IMR-90 (cell line): Measurements from ENCODE around the gene MEGF6.

Source experiments
- BHLHE40 ChIP-seq: fragments of 150-350 bp; IDR thresholded peaks from 2 replicates; pipeline ENCODE4 v1.6.1; 2016; ENCODE audit warnings: mild to moderate bottlenecking, low read depth, low read length
- CEBPB ChIP-seq: IDR thresholded peaks from 2 replicates; pipeline ENCODE4 v1.6.1; 2012; ENCODE audit warnings: low read depth, low read length, improper control_type of control experiment
- CTCF ChIP-seq: conservative IDR thresholded peaks from 2 replicates; pipeline ENCODE4 v1.5.1; 2012; ENCODE audit warnings: mild to moderate bottlenecking, low read depth, low read length, improper control_type of control experiment
- FOS ChIP-seq: fragments of 150-350 bp; IDR thresholded peaks from 2 replicates; pipeline ENCODE4 v1.6.1; 2016; ENCODE audit warnings: low read depth, low read length
- MAFK ChIP-seq: IDR thresholded peaks from 2 replicates; pipeline ENCODE4 v1.6.1; 2012; ENCODE audit warnings: low read depth, low read length, improper control_type of control experiment
- MAZ ChIP-seq: IDR thresholded peaks from 2 replicates; pipeline ENCODE4 v1.6.1; 2012; ENCODE audit warnings: low read depth, mild to moderate bottlenecking, low read length, improper control_type of control experiment, moderate library complexity, borderline replicate concordance
- POLR2A ChIP-seq: IDR thresholded peaks from 2 replicates; pipeline ENCODE4 v1.6.1; 2012; ENCODE audit warnings: mild to moderate bottlenecking, low read depth, low read length
- RAD21 ChIP-seq: IDR thresholded peaks from 2 replicates; pipeline ENCODE4 v1.6.1; 2012; ENCODE audit warnings: low read length, improper control_type of control experiment
- RCOR1 ChIP-seq: IDR thresholded peaks from 2 replicates; pipeline ENCODE4 v1.6.1; 2012; ENCODE audit warnings: mild to moderate bottlenecking, low read length, improper control_type of control experiment; ENCODE audit not compliant: insufficient replicate concordance
- RFX5 ChIP-seq: IDR thresholded peaks from 2 replicates; pipeline ENCODE4 v1.8.0; 2012; ENCODE audit warnings: low read depth, mild to moderate bottlenecking, low read length, moderate library complexity
- SMC3 ChIP-seq: fragments of 150-350 bp; IDR thresholded peaks from 2 replicates; pipeline ENCODE4 v1.6.1; 2016; ENCODE audit warnings: low read depth, mild to moderate bottlenecking, antibody characterized with exemption, low read length, moderate library complexity
- TF ChIP-seq, protein P1 (sequence below): fragments of 150-350 bp; IDR thresholded peaks from 2 replicates; pipeline ENCODE4 v1.6.1; 2016; ENCODE audit warnings: low read depth, mild to moderate bottlenecking, low read length, moderate library complexity, borderline replicate concordance
- TF ChIP-seq, protein P2 (sequence below): fragments of 150-350 bp; IDR thresholded peaks from 2 replicates; pipeline ENCODE4 v1.6.1; 2017; ENCODE audit warnings: mild to moderate bottlenecking, antibody characterized with exemption, low read length, low read depth

DNA sequence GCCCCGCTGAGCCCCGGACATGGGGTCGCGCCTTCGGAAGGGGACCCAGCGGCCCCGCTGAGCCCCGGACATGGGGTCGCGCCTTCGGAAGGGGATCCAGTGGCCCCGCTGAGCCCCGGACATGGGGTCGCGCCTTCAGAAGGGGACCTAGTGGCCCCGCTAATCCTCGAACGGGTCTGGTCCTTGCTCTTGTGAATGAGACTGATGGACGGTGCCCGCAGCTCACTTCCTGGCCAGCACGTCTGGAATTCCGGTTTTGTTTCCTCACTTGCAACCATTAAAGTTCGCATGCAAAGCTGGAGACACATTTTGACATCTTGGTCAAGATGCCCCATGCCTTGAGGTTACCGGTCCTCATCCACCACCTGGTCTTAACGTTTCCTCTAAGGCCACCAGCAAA, 33.0 kb upstream of the MEGF6 start:
- TF ChIP-seq CTCF (no peak), POLR2A (no peak), RAD21 (no peak), CEBPB (no peak), RCOR1 (no peak), RFX5 (no peak), MAFK (no peak), FOS (no peak), SMC3 (no peak), MAZ (no peak), BHLHE40 (no peak)
- TF ChIP-seq, protein P1, sequence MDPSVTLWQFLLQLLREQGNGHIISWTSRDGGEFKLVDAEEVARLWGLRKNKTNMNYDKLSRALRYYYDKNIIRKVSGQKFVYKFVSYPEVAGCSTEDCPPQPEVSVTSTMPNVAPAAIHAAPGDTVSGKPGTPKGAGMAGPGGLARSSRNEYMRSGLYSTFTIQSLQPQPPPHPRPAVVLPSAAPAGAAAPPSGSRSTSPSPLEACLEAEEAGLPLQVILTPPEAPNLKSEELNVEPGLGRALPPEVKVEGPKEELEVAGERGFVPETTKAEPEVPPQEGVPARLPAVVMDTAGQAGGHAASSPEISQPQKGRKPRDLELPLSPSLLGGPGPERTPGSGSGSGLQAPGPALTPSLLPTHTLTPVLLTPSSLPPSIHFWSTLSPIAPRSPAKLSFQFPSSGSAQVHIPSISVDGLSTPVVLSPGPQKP: no peak
- TF ChIP-seq, protein P2, sequence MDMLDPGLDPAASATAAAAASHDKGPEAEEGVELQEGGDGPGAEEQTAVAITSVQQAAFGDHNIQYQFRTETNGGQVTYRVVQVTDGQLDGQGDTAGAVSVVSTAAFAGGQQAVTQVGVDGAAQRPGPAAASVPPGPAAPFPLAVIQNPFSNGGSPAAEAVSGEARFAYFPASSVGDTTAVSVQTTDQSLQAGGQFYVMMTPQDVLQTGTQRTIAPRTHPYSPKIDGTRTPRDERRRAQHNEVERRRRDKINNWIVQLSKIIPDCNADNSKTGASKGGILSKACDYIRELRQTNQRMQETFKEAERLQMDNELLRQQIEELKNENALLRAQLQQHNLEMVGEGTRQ: no peak
